Right lung (tissue), 5 donors: Measurements from ENCODE around the gene PRKG2. TPM values are rescaled to one million over a fixed set of nuclear protein-coding genes. Genes with fewer than 3 reads are reported as not detected.

ENCODE experiments used
- DNase-seq, 2 donors: peaks; one replicate each; pipeline ENCODE4 v3.0.0-alpha.2; 2013
- polyA plus RNA-seq, 5 donors: library from polyadenylated mRNA; unstranded; fragments of 120-200 nt; gene quantifications; one replicate each; pipeline versions ENCODE4 v1.2.1 to v1.2.3, GENCODE V29; 2013; ENCODE audit warnings: inconsistent platforms in 1 of 5, low replicate concordance in 1 of 5; ENCODE audit not compliant: insufficient read length in 5 of 5, insufficient read depth in 1 of 5

The PRKG2 gene
- polyA plus RNA-seq, 5 donors = 2.4 to 6.3 (median 3.8) TPM

DNA sequence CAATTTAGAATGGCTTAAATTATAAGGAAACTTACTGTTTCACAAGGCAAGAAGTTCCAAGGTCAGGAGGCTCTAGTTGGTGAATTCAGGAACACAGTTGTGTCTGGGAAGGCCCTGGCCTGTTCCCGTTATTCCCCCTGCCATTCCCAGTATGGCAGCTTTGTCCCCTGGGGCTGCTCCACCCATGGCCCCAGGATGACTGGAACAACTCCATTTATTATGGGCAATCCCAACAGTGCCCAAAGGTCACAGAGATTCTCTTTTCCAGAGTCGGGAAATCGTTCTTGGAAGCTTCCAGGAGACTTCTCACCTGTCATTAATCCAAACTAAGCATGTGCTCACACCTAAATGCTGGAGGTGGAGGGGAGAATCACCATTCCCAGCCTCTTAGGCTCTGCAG, 2.8 kb upstream of the PRKG2 start:
- DNase-seq = no peak

DNA sequence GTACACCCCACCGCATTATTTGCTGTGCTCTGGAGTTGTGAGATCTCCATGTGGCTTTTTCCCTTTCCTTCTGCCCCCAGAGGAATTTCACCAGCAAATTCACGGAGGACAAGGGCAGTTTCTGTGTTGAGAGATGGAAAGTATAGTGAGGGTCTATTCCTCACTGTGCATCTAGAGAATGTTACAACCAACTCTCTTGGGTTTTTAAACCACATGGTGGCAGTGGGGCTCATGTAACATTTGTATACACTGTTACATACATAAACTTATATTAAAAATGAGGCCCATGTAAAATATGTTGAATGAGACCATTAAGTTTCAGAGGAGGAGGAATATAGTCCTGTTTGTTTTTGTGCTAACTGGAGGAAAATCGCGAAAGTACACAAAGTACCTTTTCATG, 909 bp upstream of the PRKG2 start:
- DNase-seq = peak in 1 of 2 donors; percentile 3

DNA sequence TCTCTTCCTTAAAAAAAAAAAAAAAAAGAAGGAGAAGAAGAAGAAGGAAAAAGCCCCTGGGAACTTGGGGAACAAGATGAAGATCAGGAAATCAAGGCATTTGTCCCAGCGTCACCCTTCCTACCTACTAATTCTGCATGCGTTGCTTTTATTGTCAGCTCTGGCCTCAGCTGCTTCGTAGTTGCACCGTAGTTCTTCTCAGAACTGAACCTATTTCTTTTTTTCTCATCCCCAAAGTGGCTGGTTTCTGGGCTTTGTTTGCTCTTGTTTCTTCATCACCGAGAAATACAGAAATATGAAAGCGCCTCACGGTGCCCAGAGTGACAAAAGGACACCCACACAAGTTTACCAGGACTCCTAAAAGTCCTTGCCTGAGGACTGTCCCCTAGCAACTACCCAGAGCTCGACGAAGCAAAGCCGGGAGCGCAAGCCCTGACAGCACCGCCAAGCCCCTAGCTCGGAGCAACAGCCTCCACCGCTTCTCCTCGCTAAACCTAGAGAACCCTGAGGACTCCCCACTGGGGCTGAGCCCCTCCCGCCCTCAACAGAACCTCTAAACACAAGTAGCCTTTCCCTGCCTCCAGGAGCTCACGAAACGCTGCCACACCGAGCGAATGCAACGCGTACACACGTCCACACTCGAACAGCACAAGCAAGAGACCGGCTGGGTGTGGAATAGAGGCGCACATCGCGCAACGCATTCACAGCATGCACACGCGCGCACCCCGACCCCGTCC, 710 bp downstream of the PRKG2 start:
- peak; percentile 21 to 39 for DNase-seq

DNA sequence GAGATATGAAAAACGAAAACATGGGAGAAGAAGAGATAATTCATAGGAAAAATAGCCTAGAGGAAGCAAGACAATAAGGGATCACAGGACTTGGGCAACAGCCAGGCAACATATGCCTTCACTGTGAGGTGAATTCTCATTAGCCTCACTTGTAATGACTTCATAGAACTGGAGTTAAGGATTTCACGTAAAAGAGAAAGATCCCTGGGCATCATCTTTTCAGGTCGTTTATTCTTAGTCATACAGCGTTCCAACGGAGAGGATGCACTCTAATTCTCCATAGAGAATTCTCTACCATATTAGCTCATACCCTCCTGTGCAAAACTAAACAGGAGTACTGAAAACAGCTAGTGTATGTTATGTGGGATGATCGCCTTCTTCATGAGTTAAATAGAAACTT, 1.4 kb downstream of the PRKG2 start:
- no peak for DNase-seq

DNA sequence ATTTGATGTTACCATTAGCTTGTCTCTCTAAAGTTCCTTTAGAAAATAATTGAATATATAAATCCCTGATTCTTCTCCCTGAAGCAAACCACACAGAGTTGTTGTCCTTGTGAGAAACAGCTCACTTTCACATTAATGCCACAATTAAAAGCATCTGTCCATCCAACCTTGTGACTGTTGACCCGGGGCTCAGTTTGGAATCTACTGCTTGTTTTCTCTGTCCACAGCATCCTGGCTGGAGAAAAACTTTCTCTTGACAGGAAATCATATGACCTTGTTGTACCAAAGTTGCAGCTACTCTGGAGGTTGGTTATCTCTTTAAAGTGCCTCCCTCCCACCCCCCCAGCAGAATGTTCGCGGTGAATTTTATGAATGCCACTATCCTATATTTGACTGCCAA, 3.1 kb downstream of the PRKG2 start:
- no peak for DNase-seq

DNA sequence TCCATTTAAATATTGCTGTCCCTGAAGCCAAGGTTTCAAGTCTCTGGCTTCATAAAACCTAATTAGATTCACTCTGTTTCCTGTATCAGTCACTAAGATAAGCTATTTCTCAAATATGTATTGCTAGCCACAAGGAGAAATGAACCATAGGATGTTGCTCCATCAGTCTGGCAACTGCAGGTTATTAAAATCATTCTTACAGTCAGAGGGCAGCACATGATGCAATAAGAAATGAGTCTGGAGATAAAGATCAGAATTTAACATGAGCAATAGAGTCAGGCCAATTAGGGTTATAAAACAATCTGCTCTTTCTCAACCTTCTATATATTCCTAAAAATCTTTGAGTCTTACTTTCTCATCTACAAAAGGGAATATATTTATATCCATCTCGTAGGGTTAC, 7.2 kb downstream of the PRKG2 start:
- no peak for DNase-seq

DNA sequence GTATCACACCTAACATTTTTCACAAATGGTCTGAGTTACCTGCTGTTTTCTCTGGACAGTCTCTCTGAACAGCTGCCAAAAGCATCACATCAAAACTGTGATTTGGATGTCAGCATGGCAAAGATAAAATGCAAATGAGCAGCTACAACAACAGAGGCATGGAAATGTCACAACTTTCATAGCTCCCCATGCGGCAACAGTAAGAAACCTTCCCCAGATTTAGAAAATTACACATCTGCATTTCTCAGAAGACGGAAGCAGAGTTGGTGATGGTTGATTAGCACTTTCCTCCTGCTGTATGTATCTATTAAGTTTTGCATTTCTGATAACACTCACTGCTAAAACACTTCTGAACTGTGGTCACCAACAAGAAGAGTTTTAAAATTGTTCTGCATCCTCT, 9.7 kb downstream of the PRKG2 start:
- DNase-seq = no peak

DNA sequence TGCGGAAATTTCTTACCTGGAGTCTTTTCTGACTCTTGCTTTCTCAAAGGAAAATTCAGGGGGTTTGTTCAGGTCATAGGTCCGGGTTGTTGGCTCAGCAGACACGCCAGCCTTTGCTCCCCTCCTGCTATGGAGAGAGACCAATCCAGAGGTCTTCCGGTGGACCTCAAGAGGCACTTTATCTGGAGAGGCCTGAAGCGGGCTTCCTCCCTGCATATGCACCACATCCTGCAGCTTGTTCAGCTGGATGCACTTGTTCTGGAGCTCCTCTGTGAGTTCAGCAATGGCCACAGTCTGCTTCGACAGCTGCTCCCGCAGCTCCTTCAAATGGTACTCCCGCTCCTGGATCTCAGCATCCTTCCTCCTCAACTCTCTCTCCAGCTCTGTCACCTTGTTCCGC, 10.5 kb downstream of the PRKG2 start:
- DNase-seq = no peak

DNA sequence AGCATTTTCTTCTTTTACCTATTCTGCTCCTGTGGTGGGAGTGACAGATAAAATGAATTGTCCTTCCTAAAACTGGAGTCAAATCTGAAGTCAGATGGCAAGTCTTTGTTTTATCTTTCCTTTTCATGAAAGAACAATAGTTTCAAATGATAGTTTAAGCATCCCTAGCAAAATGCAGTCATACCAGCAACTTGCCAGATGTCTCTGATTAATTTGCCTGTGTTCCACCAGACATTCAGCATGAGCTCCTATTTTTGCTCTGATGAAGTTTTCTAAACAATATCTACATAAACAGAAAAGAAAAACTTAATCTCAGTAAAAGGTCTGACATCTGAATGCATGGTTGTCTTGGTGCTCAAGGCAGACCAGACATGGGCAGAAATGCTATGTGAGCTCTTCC, 15.2 kb downstream of the PRKG2 start:
- DNase-seq = no peak

DNA sequence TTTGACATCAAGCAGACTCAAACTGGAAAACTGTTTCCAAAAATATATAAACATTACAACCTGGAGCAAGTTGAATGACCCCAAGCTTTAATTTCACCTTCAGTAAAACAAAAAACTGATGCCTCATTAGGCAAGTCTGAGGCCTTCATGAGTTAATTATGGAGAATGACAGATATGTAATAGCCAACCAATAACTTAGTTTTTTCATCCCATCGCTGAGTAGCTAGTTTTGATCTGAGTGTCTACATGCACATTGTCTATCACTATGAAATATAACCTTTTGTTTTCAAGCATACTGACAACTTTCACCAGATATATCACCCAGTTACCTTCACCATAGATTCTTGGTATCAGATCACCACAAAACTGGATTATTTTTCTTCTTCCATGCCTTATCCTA, 16.4 kb downstream of the PRKG2 start:
- no peak for DNase-seq

DNA sequence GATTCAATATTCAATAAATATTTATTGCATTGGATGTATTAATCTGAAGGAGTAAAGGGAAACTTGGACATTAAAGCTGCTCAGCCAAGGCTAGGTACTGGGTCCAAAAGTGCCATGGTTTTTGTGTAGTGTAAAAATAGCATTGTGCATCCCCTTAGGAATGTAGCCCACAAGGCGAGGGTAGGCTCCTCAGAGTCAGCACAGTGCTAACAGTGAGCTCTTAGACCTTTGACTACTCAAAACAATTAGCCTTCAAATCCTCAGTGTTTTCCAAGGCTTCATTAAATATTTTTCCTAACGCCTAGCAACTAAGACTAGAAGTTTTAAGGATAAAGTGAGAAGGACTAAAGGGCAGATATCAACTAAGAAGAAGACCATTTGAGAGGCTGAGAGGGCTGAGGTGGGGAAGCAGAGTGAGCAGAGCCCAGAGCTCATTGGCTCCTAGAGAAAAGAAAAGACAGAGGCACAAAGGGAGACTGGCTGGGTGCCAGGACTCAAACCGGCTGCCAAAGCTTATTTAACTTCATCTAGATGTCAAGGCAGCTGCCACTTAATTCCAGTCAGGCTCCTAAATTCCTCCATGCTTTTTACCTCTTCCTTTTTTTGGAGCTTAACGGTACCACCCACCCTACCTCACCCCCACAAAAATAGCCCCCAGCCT, 17.0 kb downstream of the PRKG2 start:
- DNase-seq = peak; percentile 8 to 22

DNA sequence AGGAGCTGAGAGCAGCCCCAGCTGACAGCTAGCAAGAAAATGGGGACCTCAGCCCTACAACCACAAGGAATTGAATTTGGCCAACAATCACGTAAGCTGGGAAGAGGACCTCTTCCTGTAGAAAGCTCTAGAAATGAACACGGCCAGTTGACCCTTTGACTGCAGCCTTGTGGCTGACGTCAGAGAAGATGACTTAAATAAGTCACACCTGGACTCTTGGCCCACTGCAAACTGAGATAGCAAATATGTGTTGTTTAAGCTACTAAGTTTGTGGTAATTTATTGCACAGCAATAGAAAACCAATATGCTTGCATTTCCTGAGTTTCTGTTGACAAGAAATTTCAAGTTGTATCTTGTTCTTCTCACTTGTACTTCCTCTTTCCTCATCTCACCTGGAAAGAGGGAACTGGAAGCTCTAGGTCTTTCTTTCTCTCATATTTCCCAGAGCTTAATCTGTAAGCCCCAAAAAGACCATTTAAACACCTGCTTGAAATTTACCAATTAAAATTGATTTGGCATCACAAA, 18.8 kb downstream of the PRKG2 start:
- no peak for DNase-seq

DNA sequence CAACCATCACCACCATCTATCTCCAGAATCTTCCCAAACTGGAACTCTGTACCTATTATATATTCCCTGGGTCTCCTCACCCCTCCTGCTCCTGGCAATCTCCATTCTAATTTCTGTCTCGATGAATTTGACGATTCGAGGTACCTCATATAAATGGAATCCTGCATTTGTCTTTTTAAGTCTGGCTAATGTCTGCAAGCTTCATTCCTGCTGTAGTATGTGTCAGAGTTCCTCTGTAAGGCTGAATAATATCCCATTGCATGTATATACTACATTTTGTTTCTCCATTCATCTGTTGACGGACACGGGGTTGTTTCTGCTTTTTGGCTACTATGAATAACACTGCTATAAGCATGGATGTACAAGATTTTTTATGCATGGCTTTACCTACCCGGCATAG, 19.5 kb downstream of the PRKG2 start:
- DNase-seq = no peak

DNA sequence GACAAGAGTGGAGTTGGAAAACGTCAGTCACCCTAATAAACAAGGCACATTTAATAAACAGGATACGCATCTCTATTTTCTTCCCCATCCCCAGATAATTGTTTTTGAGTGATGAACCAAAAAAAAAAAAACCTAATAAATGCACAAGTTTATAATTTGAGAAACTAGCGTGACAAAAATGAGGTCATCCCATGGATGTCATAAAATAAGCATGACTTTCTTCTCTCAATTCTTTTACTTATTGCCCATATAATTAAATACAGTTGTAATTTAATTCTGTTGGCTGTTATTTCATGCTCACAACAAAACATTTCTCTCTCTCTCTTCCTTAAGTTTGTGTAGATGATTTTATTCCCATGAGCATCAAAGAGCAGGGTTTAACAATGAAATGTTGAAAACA, 20.7 kb downstream of the PRKG2 start:
- no peak for DNase-seq

DNA sequence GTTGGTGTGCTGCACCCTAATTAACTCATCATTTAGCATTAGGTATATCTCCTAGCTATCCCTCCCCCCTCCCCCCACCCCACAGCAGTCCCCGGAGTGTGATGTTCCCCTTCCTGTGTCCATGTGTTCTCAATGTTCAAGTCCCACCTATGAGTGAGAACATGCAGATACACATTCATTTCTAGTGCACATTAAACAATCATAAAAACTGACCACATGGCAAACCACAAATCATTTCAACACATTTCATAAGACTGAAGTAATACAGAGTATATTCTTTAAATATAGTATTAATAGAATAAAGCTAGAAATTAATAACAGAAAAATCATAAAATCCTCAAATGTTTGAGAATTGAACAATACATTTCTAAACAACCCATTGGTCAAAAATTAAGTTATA, 34.1 kb downstream of the PRKG2 start:
- no peak for DNase-seq

DNA sequence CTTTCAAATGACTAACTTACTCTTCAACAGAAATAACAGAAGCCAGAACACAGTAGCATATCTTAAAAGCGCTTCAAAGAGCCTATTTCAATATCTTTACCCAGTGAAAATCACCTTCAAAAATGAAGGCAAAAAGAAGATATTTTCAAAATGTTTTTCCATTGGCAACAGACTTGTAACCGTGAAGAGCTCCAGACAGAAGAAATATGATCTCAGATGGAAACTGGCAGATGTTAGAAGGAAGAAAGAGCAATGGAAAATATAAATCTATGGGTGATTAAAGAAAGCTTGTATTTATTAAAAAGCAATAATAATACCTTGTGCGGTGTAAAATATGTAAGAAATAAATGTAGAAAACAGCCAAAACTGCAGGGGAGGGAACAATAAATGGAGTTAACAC, 35.7 kb downstream of the PRKG2 start:
- DNase-seq = no peak

DNA sequence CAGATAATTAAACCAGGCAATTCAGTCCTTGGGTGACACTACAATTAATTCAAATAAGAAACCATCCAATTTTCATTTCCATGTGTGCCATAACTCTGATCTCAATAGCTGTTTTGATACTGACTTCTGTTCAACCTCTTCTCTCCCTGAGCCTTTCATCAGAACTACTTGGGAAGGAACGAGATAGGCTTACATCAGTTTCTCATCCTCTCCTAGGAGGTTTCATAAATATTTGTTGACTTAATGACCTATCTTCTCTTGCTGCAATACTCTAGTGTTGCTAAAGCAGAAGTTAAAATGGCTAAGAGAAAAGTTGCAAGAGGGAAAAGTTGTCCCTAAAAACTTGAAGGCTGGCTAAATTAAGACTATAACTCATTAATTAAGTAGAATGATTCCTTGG, 41.8 kb downstream of the PRKG2 start:
- no peak for DNase-seq

DNA sequence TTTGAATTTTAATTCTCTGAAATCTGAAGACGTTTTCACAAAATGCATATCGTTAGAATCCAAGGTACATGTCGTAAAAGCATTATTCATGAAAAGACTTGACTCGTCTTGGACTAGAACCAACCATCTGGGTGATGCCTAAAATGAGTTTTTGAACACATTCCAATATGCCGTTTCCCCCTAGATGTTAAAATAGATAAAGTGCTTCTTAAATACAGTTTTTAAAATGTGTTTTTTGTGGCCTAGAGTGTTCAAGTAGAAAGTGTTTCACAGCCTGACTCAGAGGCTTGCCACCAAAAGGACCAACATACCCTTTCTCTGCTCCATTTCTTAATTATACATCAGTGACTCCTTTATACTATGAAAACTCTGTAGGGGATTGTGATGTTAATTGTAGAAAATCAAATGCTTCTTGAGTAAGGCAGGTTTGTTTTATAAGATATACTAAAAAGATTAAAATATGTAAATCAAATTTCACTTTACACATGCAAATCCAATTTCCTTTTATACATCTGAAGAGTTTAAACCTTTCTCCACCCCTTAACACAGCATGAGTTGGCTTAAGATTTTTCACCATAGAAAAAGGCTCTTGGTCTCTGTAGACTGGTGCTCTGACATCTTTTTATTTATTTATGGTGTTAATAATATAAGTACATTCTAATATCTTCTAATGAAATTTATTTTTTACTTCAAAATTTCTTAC, 48.4 kb downstream of the PRKG2 start:
- no peak for DNase-seq

DNA sequence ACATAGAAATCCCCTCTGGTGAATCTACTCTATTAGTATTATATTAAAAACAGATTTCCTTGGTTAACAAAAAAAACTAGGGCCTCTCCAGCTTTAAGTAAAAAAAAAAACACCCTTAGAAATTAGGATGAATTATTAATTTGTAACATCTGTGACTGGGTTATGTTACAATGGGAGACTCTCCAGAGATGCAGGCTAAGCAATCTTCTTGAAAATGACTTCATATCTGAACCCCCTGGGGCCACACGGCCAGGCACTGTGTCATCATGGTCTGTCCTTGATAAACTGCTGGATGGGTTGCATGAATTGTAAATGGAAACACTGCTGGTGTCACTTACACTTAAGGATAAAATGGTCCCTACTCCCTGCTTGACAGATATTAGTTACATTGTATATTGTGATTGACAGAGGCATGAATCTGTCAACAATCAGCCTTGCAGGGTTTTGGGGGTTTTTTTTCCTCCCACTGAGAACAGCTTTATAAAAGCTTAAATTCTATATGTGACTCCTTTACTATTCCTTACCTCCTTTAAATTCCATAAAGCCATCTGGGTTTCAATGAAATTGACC, 49.1 kb downstream of the PRKG2 start:
- no peak for DNase-seq

DNA sequence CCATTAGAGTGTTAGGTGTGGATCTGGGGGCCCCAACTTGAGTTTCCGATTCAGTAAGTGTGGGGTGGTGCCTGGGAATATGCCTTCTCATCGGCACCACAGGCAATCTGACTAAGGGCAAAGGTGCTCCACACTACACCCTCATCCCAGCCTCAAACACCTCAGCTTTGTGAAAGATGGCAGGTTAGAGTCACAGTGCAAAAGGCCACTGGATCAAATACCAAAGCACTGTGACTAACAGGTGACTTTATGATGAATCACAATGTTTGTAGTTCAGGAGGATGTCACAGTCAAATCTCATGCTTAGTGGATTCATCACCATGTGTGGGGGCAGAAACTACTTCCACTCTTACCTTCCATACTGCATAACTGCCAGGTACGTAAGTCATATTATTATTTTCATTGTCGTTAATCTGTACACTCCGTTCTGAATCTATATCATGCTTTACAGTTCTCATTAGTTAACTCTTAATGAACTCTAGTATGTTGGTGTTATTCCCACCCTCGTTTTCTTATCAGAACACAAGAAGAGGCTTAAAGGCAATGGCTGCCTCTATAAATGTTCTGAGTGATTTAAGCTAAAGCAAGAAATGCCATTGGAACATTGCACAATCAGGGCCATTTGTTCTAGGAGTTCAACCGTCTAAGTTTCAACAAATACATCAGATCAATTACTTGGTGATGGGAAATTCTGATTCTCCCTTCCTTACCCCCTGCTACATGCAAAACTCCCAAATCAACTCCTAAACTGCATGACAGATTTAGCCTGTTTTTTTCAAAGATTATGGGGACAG, 50.2 kb downstream of the PRKG2 start:
- no peak for DNase-seq

DNA sequence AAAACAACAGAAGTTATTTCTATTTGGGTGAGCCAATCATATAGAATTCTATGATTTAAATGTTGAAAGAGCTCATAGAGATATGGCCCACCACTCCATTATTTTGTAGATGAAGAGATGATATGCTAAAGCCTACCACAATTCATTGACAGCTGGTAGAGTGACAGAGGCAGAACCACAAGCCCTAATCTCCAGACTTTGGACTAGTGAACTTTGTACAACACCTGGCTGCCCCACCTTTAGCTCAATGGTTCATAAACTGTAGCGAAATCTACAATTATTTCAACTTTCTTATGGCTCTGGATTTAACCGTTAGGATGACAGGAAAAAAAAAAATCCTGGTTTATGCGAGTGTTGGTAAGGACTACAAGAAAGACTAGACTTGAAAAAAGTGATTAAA, 50.9 kb downstream of the PRKG2 start:
- no peak for DNase-seq
